Ovary (tissue), 9 donors: Measurements from ENCODE around the gene AKAP12. TPM values are rescaled to one million over a fixed set of nuclear protein-coding genes. Genes with fewer than 3 reads are reported as not detected.

ENCODE experiments used
- DNase-seq, 5 donors: peaks; one replicate each; pipeline ENCODE4 v3.0.0-alpha.2; 2019 to 2020
- H3K27ac ChIP-seq, 2 donors: fragments of 200-600 bp; one replicate each; pipeline versions ENCODE4 v1.5.1 to v1.8.0; 2019 to 2022
- H3K27me3 ChIP-seq: fragments of 200-600 bp; one replicate; pipeline ENCODE4 v1.8.0; 2022
- H3K36me3 ChIP-seq: fragments of 200-600 bp; sonication (generic); one replicate; pipeline ENCODE4 v1.5.1; 2019
- H3K4me1 ChIP-seq: one replicate; pipeline ENCODE4 v1.8.1; 2013; ENCODE audit warnings: mild to moderate bottlenecking, moderate library complexity; ENCODE audit not compliant: insufficient read depth
- H3K4me3 ChIP-seq: fragments of 200-600 bp; sonication (generic); one replicate; pipeline ENCODE4 v1.5.1; 2017
- H3K9me3 ChIP-seq, 2 donors: fragments of 200-600 bp in 1 of 2; sonication (generic) in 1 of 2; one replicate each; pipeline versions ENCODE4 v1.5.1 to v1.8.1; 2013 to 2019; ENCODE audit warnings: mild to moderate bottlenecking in 1 of 2, moderate library complexity in 1 of 2
- CTCF ChIP-seq, 3 donors: fragments of 450-650 bp in 2 of 3; fragments of 200-600 bp in 1 of 3; IDR thresholded peaks; one replicate each; pipeline versions ENCODE4 v1.5.1 to v1.8.0; 2016 to 2022; ENCODE audit warnings: antibody characterized with exemption in 3 of 3, mild to moderate bottlenecking in 1 of 3
- EP300 ChIP-seq: sonication (generic); formaldehyde crosslinking; IDR thresholded peaks from one replicate; pipeline ENCODE4 v1.6.1; 2017; ENCODE audit warnings: antibody characterized with exemption
- POLR2A ChIP-seq: fragments of 450-650 bp; IDR thresholded peaks from one replicate; pipeline ENCODE4 v1.6.1; 2017; ENCODE audit warnings: antibody characterized with exemption, mild to moderate bottlenecking, moderate library complexity
- WGBS, 3 donors: extraction: QIAGEN DNeasy Blood & Tissue Kit in 1 of 3; methylation state at CpG; one replicate each; pipeline versions ENCODE4 v1.1.5 to v1.1.7; 2013 to 2017; 5-methylcytosine and 5-hydroxymethylcytosine counted together
- intact Hi-C, 4 donors: fragments of 100-400 bp; cut with DNase I; formaldehyde crosslinking; loops; one replicate each; pipeline versions ENCODE4 v1.11.0 to v1.15.1; 2022 to 2023
- polyA plus RNA-seq, 2 donors: library from polyadenylated mRNA; stranded (reverse); fragments of 200-250 nt in 1 of 2; fragments of 350-450 nt in 1 of 2; fragmentation: Illumina TruSeq in 1 of 2; extraction: RNeasy Lipid Tissue Mini Kit (QIAGEN cat#74804) in 1 of 2; gene quantifications; one replicate each; pipeline ENCODE4 v1.2.3, GENCODE V29; 2013 to 2014
- total RNA-seq, 7 donors: library from RNA; depleted of rRNA in 2 of 7; stranded (reverse); fragments of >200 nt in 2 of 7; fragmentation: NEBNext Ultra II Directional in 3 of 7; extraction: Animal tissue kit (Norgen Biotek cat#: 25700) in 3 of 7; gene quantifications; one replicate each; pipeline versions ENCODE4 v1.1.0 to v1.2.4, GENCODE V29; 2016 to 2023
- donor health status: DM: no; HTN: no; CAD: no; lungs with moderate emphysema.
- donor health status: DM: no; HTN: no; CAD: no.
- donor health status: Bipolar disorder and iron deficiency.
- donor health status: DM: yes; HTN: yes; CAD: no.
- donor health status: DM: no; HTN: no; CAD: no.
- donor health status: DM: yes; HTN: yes; CAD: no.

AKAP12 gene
- total and polyA plus RNA-seq, 9 donors = 67.2 to 246 (median 125) TPM

GRCh38 chr6:151291722-151292059 is 51.9 kb downstream of the AKAP12 start:
- no peak for DNase-seq
- 9 to 21% (median 17%) methylated on average over 2 of the region's 2 CpGs for WGBS, 3 donors
- peaks cover 23% of the 10 kb centered on the region for H3K4me1 ChIP-seq
- H3K27me3 ChIP-seq = no peaks in the 10 kb centered on the region
- no peaks in the 10 kb centered on the region for H3K36me3 ChIP-seq
- no peak overlapping the region for H3K4me3 ChIP-seq
- H3K27ac ChIP-seq = peak overlapping the region; percentile 57 to 65
- intact Hi-C loops = no loop called here
- TF ChIP-seq EP300 (no peak), CTCF (IDR thresholded peaks at IDR 0.05) (no peak), POLR2A (no peak)
- H3K9me3 ChIP-seq = no peaks in the 10 kb centered on the region

- 41 to 44% (median 43%) methylated on average over 5 of the region's 5 CpGs for WGBS, 3 donors
- no peak overlapping the region for H3K4me3 ChIP-seq
- DNase-seq = no peak
- H3K27ac ChIP-seq = no peak overlapping the region
- no peaks in the 10 kb centered on the region for H3K27me3 ChIP-seq
- H3K4me1 ChIP-seq = peaks cover 25% of the 10 kb centered on the region
- intact Hi-C loops = no loop called here
- H3K36me3 ChIP-seq = no peaks in the 10 kb centered on the region
- TF ChIP-seq POLR2A = no peak
- no peak for TF ChIP-seq EP300
- TF ChIP-seq CTCF (IDR thresholded peaks at IDR 0.05) = no peak
- H3K9me3 ChIP-seq = no peaks in the 10 kb centered on the region
Observed at GRCh38 chr6:151292974-151293687, 53.4 kb downstream of the AKAP12 start.

GRCh38 chr6:151293688-151294016 is 53.9 kb downstream of the AKAP12 start:
- intact Hi-C loops = no loop called here
- Histone ChIP-seq H3K27me3 (no peaks in the 10 kb centered on the region), H3K36me3 (no peaks in the 10 kb centered on the region), H3K4me3 (no peak overlapping the region), H3K9me3 (no peaks in the 10 kb centered on the region), H3K27ac (no peak overlapping the region), H3K4me1 (peaks cover 25% of the 10 kb centered on the region)
- WGBS, 3 donors = 80 to 84% (median 84%) methylated on average over 3 of the region's 3 CpGs
- no peak for DNase-seq
- no peak for TF ChIP-seq CTCF (IDR thresholded peaks at IDR 0.05)
- no peak for TF ChIP-seq POLR2A
- no peak for TF ChIP-seq EP300

GRCh38 chr6:151294561-151295101 is 54.9 kb downstream of the AKAP12 start:
- Histone ChIP-seq H3K27me3 (no peaks in the 10 kb centered on the region), H3K4me3 (no peak overlapping the region), H3K36me3 (no peaks in the 10 kb centered on the region), H3K4me1 (peaks cover 27% of the 10 kb centered on the region), H3K9me3 (no peaks in the 10 kb centered on the region), H3K27ac (no peak overlapping the region)
- intact Hi-C loops = no loop called here
- no peak for DNase-seq
- 73 to 76% (median 75%) methylated on average over 6 of the region's 6 CpGs for WGBS, 3 donors
- TF ChIP-seq POLR2A (no peak), EP300 (no peak), CTCF (IDR thresholded peaks at IDR 0.05) (no peak)
